SK-N-SH (cell line): ENCODE data around the gene B3GNT7. TPM values are rescaled to one million over a fixed set of nuclear protein-coding genes. Genes with fewer than 3 reads are reported as not detected.

Experiments
- CTCF ChIA-PET: fragments of 300-600, 350-600 bp; formaldehyde crosslinking; extraction: SDS; loops from one replicate; lab custom pipeline; 2021; lab: Yijun Ruan, JAX
- POLR2A ChIA-PET: fragments of 350-600 bp; sonication (Branson Sonifier 250); formaldehyde crosslinking; extraction: SDS; loops from one replicate; lab custom pipeline; 2020; ENCODE audit warnings: antibody characterized with exemption, inconsistent platforms; lab: Yijun Ruan, JAX
- DNase-seq: peaks from one replicate; pipeline ENCODE4 v3.0.0; 2012
- H2AFZ ChIP-seq: fragments of 200-600 bp; sonication (generic); 2 replicates; pipeline ENCODE4 v1.8.1; 2016; ENCODE audit warnings: antibody characterized with exemption, mild to moderate bottlenecking, low read depth
- H3F3A ChIP-seq: fragments of 200-600 bp; sonication (generic); replicated peaks from 2 replicates; pipeline ENCODE3; 2016; ENCODE audit warnings: antibody characterized with exemption, mild to moderate bottlenecking; ENCODE audit not compliant: insufficient read depth
- H3K27ac ChIP-seq, 2 experiments: fragments of 200-500 bp in 1 of 2; fragments of 200-600 bp in 1 of 2; sonication (Bioruptor generic) in 1 of 2; sonication (generic), shearing (Covaris generic) in 1 of 2; 2 replicates each; pipeline versions ENCODE4 v1.5.1 to v1.6.1; 2014 to 2016; ENCODE audit warnings: low read depth in 2 of 2, inconsistent platforms in 1 of 2, low read length in 1 of 2, mild to moderate bottlenecking in 1 of 2, mixed read lengths in 1 of 2
- H3K27me3 ChIP-seq: fragments of 200-600 bp; sonication (generic), shearing (Covaris generic); 2 replicates; pipeline ENCODE4 v1.6.1; 2016; ENCODE audit warnings: mixed run types; ENCODE audit not compliant: insufficient read depth
- H3K36me3 ChIP-seq, 2 experiments: fragments of 200-500 bp in 1 of 2; fragments of 200-600 bp in 1 of 2; sonication (Bioruptor generic) in 1 of 2; sonication (generic) in 1 of 2; replicated peaks in 1 of 2; 2 replicates each; pipeline versions ENCODE3 to v1.5.1; 2014 to 2016; ENCODE audit warnings: low read length in 1 of 2, mild to moderate bottlenecking in 1 of 2; ENCODE audit not compliant: insufficient read depth in 2 of 2, control insufficient read depth in 1 of 2
- H3K4me1 ChIP-seq, 2 experiments: fragments of 200-500 bp in 1 of 2; fragments of 200-600 bp in 1 of 2; sonication (Bioruptor generic) in 1 of 2; sonication (generic), shearing (Covaris generic) in 1 of 2; 2 replicates each; pipeline versions ENCODE4 v1.5.1 to v1.6.1; 2014 to 2016; ENCODE audit warnings: low read depth in 1 of 2, low read length in 1 of 2, mixed run types in 1 of 2; ENCODE audit not compliant: insufficient read depth in 2 of 2, control insufficient read depth in 1 of 2
- H3K4me2 ChIP-seq: fragments of 200-600 bp; sonication (generic), shearing (Covaris generic); 2 replicates; pipeline ENCODE4 v1.6.1; 2017; ENCODE audit warnings: mixed run types
- H3K4me3 ChIP-seq, 2 experiments: fragments of 200-500 bp in 1 of 2; fragments of 200-600 bp in 1 of 2; sonication (Bioruptor generic) in 1 of 2; sonication (generic), shearing (Covaris generic) in 1 of 2; 2 replicates each; pipeline versions ENCODE4 v1.5.1 to v1.8.1; 2014 to 2016; ENCODE audit warnings: low read depth in 2 of 2, inconsistent platforms in 1 of 2, low read length in 1 of 2, mild to moderate bottlenecking in 1 of 2, mixed read lengths in 1 of 2, moderate library complexity in 1 of 2
- H3K79me2 ChIP-seq: fragments of 200-600 bp; sonication (generic); 2 replicates; pipeline ENCODE4 v1.8.1; 2017; ENCODE audit warnings: mild to moderate bottlenecking; ENCODE audit not compliant: insufficient read depth
- H3K9ac ChIP-seq: fragments of 200-600 bp; sonication (generic); 2 replicates; pipeline ENCODE4 v1.6.1; 2017; ENCODE audit warnings: mixed run types
- H3K9me2 ChIP-seq: fragments of 200-600 bp; sonication (generic); 2 replicates; pipeline ENCODE4 v1.6.1; 2017; ENCODE audit warnings: mixed run types
- H3K9me3 ChIP-seq: fragments of 200-600 bp; sonication (generic); 2 replicates; pipeline ENCODE4 v1.6.1; 2017; ENCODE audit warnings: mixed run types, mild to moderate bottlenecking, moderate library complexity
- H4K20me1 ChIP-seq: fragments of 200-600 bp; sonication (generic); 2 replicates; pipeline ENCODE4 v1.6.1; 2017; ENCODE audit warnings: mild to moderate bottlenecking, mixed run types; ENCODE audit not compliant: insufficient read depth
- CTCF ChIP-seq: fragments of 200-600 bp; sonication (generic); IDR thresholded peaks from 2 replicates; pipeline ENCODE4 v1.6.1; 2017; ENCODE audit warnings: antibody characterized with exemption, mild to moderate bottlenecking, moderate library complexity
- ELF1 ChIP-seq: IDR thresholded peaks from 2 replicates; pipeline ENCODE4 v1.4.0; 2012
- EP300 ChIP-seq, 2 experiments: IDR thresholded peaks; 2 replicates each; pipeline versions ENCODE4 v1.4.0 to v1.6.1; 2012; ENCODE audit warnings: borderline replicate concordance in 1 of 2, low read depth in 1 of 2, low read length in 1 of 2
- EZH2phosphoT487 ChIP-seq: fragments of 200-600 bp; sonication (generic); IDR thresholded peaks from 2 replicates; pipeline ENCODE4 v1.6.1; 2017; ENCODE audit warnings: low read depth, mixed run types, mild to moderate bottlenecking, antibody characterized with exemption, moderate library complexity, borderline replicate concordance
- FOSL2 ChIP-seq: IDR thresholded peaks from 2 replicates; pipeline ENCODE4 v1.4.0; 2012; ENCODE audit warnings: low read depth, mild to moderate bottlenecking, moderate library complexity, borderline replicate concordance
- FOXJ3 ChIP-seq: sonication (generic); formaldehyde crosslinking; IDR thresholded peaks from 2 replicates; pipeline ENCODE4 v1.5.1; 2020; ENCODE audit warnings: mild to moderate bottlenecking, missing genetic modification reagents
- GABPA ChIP-seq: IDR thresholded peaks from 2 replicates; pipeline ENCODE4 v1.4.0; 2012; ENCODE audit warnings: low read depth, mild to moderate bottlenecking
- GATA2 ChIP-seq: sonication (generic); formaldehyde crosslinking; IDR thresholded peaks from 2 replicates; pipeline ENCODE4 v1.5.0; 2020; ENCODE audit warnings: mild to moderate bottlenecking, missing genetic modification reagents
- IRF3 ChIP-seq: fragments of 150-350 bp; IDR thresholded peaks from 2 replicates; pipeline ENCODE4 v1.6.1; 2016; ENCODE audit warnings: mild to moderate bottlenecking, low read depth, low read length
- MAX ChIP-seq: IDR thresholded peaks from 2 replicates; pipeline ENCODE4 v1.4.0; 2012; ENCODE audit warnings: low read depth
- MEF2A ChIP-seq: IDR thresholded peaks from 2 replicates; pipeline ENCODE4 v1.4.0; 2012; ENCODE audit warnings: low read depth, borderline replicate concordance
- MXI1 ChIP-seq: IDR thresholded peaks from 2 replicates; pipeline ENCODE4 v1.6.1; 2012; ENCODE audit warnings: mild to moderate bottlenecking, low read depth, low read length, improper control_type of control experiment
- PBX3 ChIP-seq: IDR thresholded peaks from 2 replicates; pipeline ENCODE4; 2012
- RAD21 ChIP-seq: IDR thresholded peaks from 2 replicates; pipeline ENCODE4 v1.6.1; 2012; ENCODE audit warnings: mild to moderate bottlenecking, low read length
- RCOR1 ChIP-seq: fragments of 150-350 bp; IDR thresholded peaks from 2 replicates; pipeline ENCODE4 v1.6.1; 2017; ENCODE audit warnings: antibody characterized with exemption, low read length
- RFX5 ChIP-seq: IDR thresholded peaks from 2 replicates; pipeline ENCODE4 v1.6.1; 2012; ENCODE audit warnings: mild to moderate bottlenecking, improper control_type of control experiment, low read length
- RXRA ChIP-seq: IDR thresholded peaks from 2 replicates; pipeline ENCODE4 v1.4.0; 2012; ENCODE audit warnings: low read depth, mild to moderate bottlenecking, borderline replicate concordance
- SIN3A ChIP-seq: IDR thresholded peaks from 2 replicates; pipeline ENCODE4 v1.6.1; 2012; ENCODE audit warnings: low read depth, mild to moderate bottlenecking, low read length, moderate library complexity, borderline replicate concordance
- TAF1 ChIP-seq: IDR thresholded peaks from 2 replicates; pipeline ENCODE4 v1.6.1; 2012; ENCODE audit warnings: low read depth, mild to moderate bottlenecking, low read length, moderate library complexity, borderline replicate concordance
- TEAD4 ChIP-seq: IDR thresholded peaks from 2 replicates; pipeline ENCODE4 v1.4.0; 2012; ENCODE audit warnings: mild to moderate bottlenecking, borderline replicate concordance; ENCODE audit not compliant: insufficient read depth
- USF2 ChIP-seq: fragments of 150-350 bp; IDR thresholded peaks from 2 replicates; pipeline ENCODE4 v1.6.1; 2017; ENCODE audit warnings: antibody characterized with exemption, low read length, low read depth, borderline replicate concordance
- YY1 ChIP-seq: IDR thresholded peaks from 2 replicates; pipeline ENCODE4 v1.4.0; 2012; ENCODE audit warnings: low read depth, mild to moderate bottlenecking
- ZBTB33 ChIP-seq: IDR thresholded peaks from 2 replicates; pipeline ENCODE4 v1.4.0; 2012; ENCODE audit warnings: low read depth, borderline replicate concordance
- WGBS: methylation state at CpG from one replicate; pipeline ENCODE4 v1.1.6; 2017; ENCODE audit warnings: low lambda C conversion rate; 5-methylcytosine and 5-hydroxymethylcytosine counted together
- polyA plus RNA-seq, 3 experiments: library from polyadenylated mRNA; depleted of rRNA; stranded (reverse); fragments of >200 nt; gene quantifications; 2 replicates each; pipeline ENCODE4 v1.2.3, GENCODE V29; 2012
- TF ChIP-seq, protein P1 (sequence below): IDR thresholded peaks from 2 replicates; pipeline ENCODE4 v1.4.0; 2012; ENCODE audit warnings: low read depth, borderline replicate concordance

The B3GNT7 gene
- polyA plus RNA-seq, 1 of the 3 experiments (the other 2 are of a cell fraction) = 0.12 TPM

- Histone ChIP-seq H3K27me3 (no peaks in the 10 kb centered on the region), H3K27ac (peak overlapping the region; percentile 16 to 40; a peak in 2 of 4 replicates), H3K4me1 (peaks cover 3% of the 10 kb centered on the region in 2 experiments; a peak in 1 of 4 replicates), H4K20me1 (no peaks in the 10 kb centered on the region), H3K79me2 (no peaks in the 10 kb centered on the region), H3K9me2 (no peaks in the 10 kb centered on the region), H3K4me2 (peak overlapping the region; percentile 97), H2AFZ (peak overlapping the region; percentile 87), H3K9me3 (no peaks in the 10 kb centered on the region), H3F3A (peaks cover 7% of the 10 kb centered on the region), H3K9ac (peak overlapping the region; percentile 90), H3K4me3 (peak overlapping the region; percentile 64 to 70), H3K36me3 (no peaks in the 10 kb centered on the region)
- CTCF ChIA-PET = interaction anchor here (0.6 to 17.2 kb wide), 83 partner anchors 9 to 577 kb away, joined by 3 to 302 read pairs (median 5); partner anchors contain the start of genes ARMC9, B3GNT7 and NCL
- 4% methylated on average over 33 of the region's 67 CpGs for WGBS
- POLR2A ChIA-PET = interaction anchor here (0.7 to 1.6 kb wide), 4 partner anchors 12 to 112 kb away, joined by 3 to 7 read pairs (median 4); partner anchors contain the start of gene NCL
- peak; percentile 97 for DNase-seq
- TF ChIP-seq PBX3 (no peak; the same call in 1 of the 2 replicates), SIN3A (no peak), MXI1 (peak; percentile 33; the same call in 1 of the 2 replicates), MAX (peak; percentile 75), YY1 (peak; percentile 17; the same call in 1 of the 2 replicates), EZH2phosphoT487 (no peak), FOSL2 (no peak), TAF1 (no peak), TEAD4 (peak; percentile 79), CTCF (peak; percentile 94), GABPA (no peak), IRF3 (no peak), RAD21 (peak; percentile 95), USF2 (no peak), RCOR1 (peak; percentile 36; the same call in 1 of the 2 replicates), RFX5 (no peak), FOXJ3 (no peak), GATA2 (CRISPR knock-in tag) (no peak), EP300 (IDR thresholded peaks at IDR 0.05; ENCODE audit: borderline replicate concordance in 1 of 2, low read depth in 1 of 2, low read length in 1 of 2) (no peak), ZBTB33 (no peak), ELF1 (no peak), MEF2A (no peak), RXRA (no peak)
- TF ChIP-seq, protein P1, sequence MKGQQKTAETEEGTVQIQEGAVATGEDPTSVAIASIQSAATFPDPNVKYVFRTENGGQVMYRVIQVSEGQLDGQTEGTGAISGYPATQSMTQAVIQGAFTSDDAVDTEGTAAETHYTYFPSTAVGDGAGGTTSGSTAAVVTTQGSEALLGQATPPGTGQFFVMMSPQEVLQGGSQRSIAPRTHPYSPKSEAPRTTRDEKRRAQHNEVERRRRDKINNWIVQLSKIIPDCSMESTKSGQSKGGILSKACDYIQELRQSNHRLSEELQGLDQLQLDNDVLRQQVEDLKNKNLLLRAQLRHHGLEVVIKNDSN = no peak
Measured at GRCh38 chr2:231411831-231412617, 16.5 kb downstream of the B3GNT7 start.
